PFSK-1 (cell line): ENCODE measurements around the gene KRTDAP.

Experiments used
- FOXP2 ChIP-seq: optimal IDR thresholded peaks from 2 replicates; pipeline ENCODE3; 2011; ENCODE audit warnings: borderline replicate concordance, control low read depth, inconsistent platforms; ENCODE audit not compliant: insufficient read depth; ENCODE audit errors: extremely low read length, extremely low read depth
- POLR2AphosphoS5 ChIP-seq: IDR thresholded peaks from 2 replicates; pipeline ENCODE4 v1.6.1; 2012; ENCODE audit warnings: low read depth, mild to moderate bottlenecking, control low read depth, low read length, moderate library complexity
- SIN3A ChIP-seq: IDR thresholded peaks from 2 replicates; pipeline ENCODE4 v1.6.1; 2012; ENCODE audit warnings: mild to moderate bottlenecking, low read length, moderate library complexity, borderline replicate concordance; ENCODE audit not compliant: insufficient read depth
- TAF1 ChIP-seq: IDR thresholded peaks from 2 replicates; pipeline ENCODE4 v1.6.1; 2012; ENCODE audit warnings: low read length, control low read depth, borderline replicate concordance; ENCODE audit not compliant: insufficient read depth
- TF ChIP-seq, protein P1 (sequence below), 2 experiments: IDR thresholded peaks; 2 replicates each; pipeline versions ENCODE4 v1.6.1 to v1.8.0; 2011 to 2012; ENCODE audit warnings: low read depth in 2 of 2, low read length in 2 of 2, control low read depth in 1 of 2, inconsistent platforms in 1 of 2, mild to moderate bottlenecking in 1 of 2, moderate library complexity in 1 of 2; ENCODE audit not compliant: insufficient read depth in 1 of 2

DNA sequence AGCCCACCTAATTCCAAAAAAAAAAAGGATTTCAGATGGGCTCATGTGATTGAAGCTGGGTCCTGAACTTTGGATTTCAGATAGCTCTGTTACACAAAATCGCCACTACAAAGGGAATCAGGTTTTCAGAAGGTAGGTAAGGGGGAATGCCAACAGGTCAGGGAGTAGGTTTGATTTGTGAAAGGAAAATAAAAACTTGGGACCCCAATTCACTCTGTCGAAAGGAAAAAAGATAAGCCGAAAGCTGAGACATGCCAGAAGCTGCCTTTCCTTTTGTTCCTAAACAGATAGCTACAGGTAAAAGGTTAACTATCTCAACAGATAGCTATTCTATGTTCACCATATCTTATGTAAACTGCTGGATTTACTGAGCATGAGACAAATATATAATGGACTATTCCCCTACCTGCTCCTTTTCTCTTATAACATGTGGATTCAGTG, 4.0 kb downstream of the KRTDAP start:
- TF ChIP-seq TAF1 (no peak), POLR2AphosphoS5 (no peak), FOXP2 (no peak), SIN3A (no peak)
- TF ChIP-seq, protein P1, sequence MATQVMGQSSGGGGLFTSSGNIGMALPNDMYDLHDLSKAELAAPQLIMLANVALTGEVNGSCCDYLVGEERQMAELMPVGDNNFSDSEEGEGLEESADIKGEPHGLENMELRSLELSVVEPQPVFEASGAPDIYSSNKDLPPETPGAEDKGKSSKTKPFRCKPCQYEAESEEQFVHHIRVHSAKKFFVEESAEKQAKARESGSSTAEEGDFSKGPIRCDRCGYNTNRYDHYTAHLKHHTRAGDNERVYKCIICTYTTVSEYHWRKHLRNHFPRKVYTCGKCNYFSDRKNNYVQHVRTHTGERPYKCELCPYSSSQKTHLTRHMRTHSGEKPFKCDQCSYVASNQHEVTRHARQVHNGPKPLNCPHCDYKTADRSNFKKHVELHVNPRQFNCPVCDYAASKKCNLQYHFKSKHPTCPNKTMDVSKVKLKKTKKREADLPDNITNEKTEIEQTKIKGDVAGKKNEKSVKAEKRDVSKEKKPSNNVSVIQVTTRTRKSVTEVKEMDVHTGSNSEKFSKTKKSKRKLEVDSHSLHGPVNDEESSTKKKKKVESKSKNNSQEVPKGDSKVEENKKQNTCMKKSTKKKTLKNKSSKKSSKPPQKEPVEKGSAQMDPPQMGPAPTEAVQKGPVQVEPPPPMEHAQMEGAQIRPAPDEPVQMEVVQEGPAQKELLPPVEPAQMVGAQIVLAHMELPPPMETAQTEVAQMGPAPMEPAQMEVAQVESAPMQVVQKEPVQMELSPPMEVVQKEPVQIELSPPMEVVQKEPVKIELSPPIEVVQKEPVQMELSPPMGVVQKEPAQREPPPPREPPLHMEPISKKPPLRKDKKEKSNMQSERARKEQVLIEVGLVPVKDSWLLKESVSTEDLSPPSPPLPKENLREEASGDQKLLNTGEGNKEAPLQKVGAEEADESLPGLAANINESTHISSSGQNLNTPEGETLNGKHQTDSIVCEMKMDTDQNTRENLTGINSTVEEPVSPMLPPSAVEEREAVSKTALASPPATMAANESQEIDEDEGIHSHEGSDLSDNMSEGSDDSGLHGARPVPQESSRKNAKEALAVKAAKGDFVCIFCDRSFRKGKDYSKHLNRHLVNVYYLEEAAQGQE (IDR thresholded peaks at IDR 0.05; ENCODE audit: insufficient read depth in 1 of 2, low read depth in 2 of 2, low read length in 2 of 2) = no peak
